H1 (cell line): Measurements from ENCODE around the gene KDF1. TPM values are rescaled to one million over a fixed set of nuclear protein-coding genes. Genes with fewer than 3 reads are reported as not detected.

ENCODE experiments used
- ASH2L ChIP-seq: fragments of 200-600, 300-600 bp; sonication (generic); IDR thresholded peaks from one replicate; pipeline ENCODE4 v1.7.1; 2017; ENCODE audit warnings: low read length
- CEBPB ChIP-seq: IDR thresholded peaks from 2 replicates; pipeline ENCODE4 v1.6.1; 2012; ENCODE audit warnings: low read depth, low read length
- CHD2 ChIP-seq: IDR thresholded peaks from 2 replicates; pipeline ENCODE4 v1.6.1; 2012; ENCODE audit warnings: low read length, improper control_type of control experiment
- EGR1 ChIP-seq: IDR thresholded peaks from 2 replicates; pipeline ENCODE4 v1.6.1; 2011; ENCODE audit warnings: low read depth, low read length, borderline replicate concordance
- EP300 ChIP-seq, 2 experiments: IDR thresholded peaks; 1 replicate in 1 of 2; 2 replicates in 1 of 2; pipeline ENCODE4 v1.6.1; 2011 to 2012; ENCODE audit warnings: low read depth in 2 of 2, low read length in 2 of 2, mild to moderate bottlenecking in 2 of 2, borderline replicate concordance in 1 of 2, inconsistent platforms in 1 of 2, moderate library complexity in 1 of 2
- GABPA ChIP-seq: IDR thresholded peaks from 2 replicates; pipeline ENCODE4 v1.6.1; 2011; ENCODE audit warnings: mild to moderate bottlenecking, low read length, moderate library complexity, borderline replicate concordance; ENCODE audit not compliant: insufficient read depth
- HDAC2 ChIP-seq, 2 experiments: fragments of 300-600 bp in 1 of 2; sonication (generic) in 1 of 2; IDR thresholded peaks; 2 replicates each; pipeline ENCODE4 v1.6.1; 2011 to 2012; ENCODE audit warnings: low read depth in 2 of 2, low read length in 2 of 2, mild to moderate bottlenecking in 2 of 2, moderate library complexity in 2 of 2, borderline replicate concordance in 1 of 2, inconsistent platforms in 1 of 2
- MAX ChIP-seq: IDR thresholded peaks from 2 replicates; pipeline ENCODE4 v1.6.1; 2012; ENCODE audit warnings: inconsistent platforms
- NRF1 ChIP-seq: IDR thresholded peaks from 2 replicates; pipeline ENCODE4 v1.6.1; 2011; ENCODE audit warnings: mild to moderate bottlenecking, low read depth, low read length, improper control_type of control experiment
- POLR2AphosphoS5 ChIP-seq: IDR thresholded peaks from 2 replicates; pipeline ENCODE4 v1.6.1; 2011; ENCODE audit warnings: low read depth, low read length
- POU5F1 ChIP-seq: IDR thresholded peaks from 2 replicates; pipeline ENCODE4 v1.6.1; 2011; ENCODE audit warnings: low read depth, mild to moderate bottlenecking, low read length, moderate library complexity
- RAD21 ChIP-seq, 2 experiments: IDR thresholded peaks in 1 of 2; conservative IDR thresholded peaks in 1 of 2; 2 replicates each; pipeline ENCODE4 v1.6.1; 2011; ENCODE audit warnings: low read depth in 2 of 2, low read length in 2 of 2, improper control_type of control experiment in 1 of 2, inconsistent platforms in 1 of 2, mild to moderate bottlenecking in 1 of 2, moderate library complexity in 1 of 2
- SIX5 ChIP-seq: IDR thresholded peaks from 2 replicates; pipeline ENCODE4 v1.6.1; 2011; ENCODE audit warnings: mild to moderate bottlenecking, low read depth, low read length
- TBP ChIP-seq: IDR thresholded peaks from 2 replicates; pipeline ENCODE4 v1.6.1; 2011; ENCODE audit warnings: low read depth, low read length, improper control_type of control experiment
- TCF12 ChIP-seq: IDR thresholded peaks from 2 replicates; pipeline ENCODE4 v1.6.1; 2011; ENCODE audit warnings: low read depth, mild to moderate bottlenecking, low read length
- polyA plus RNA-seq, 7 experiments: library from polyadenylated mRNA; depleted of rRNA in 3 of 7; stranded (reverse) in 5 of 7; unstranded in 2 of 7; fragments of >200 nt in 5 of 7; fragments of 200-250 nt in 2 of 7; gene quantifications; 1 replicate in 5 of 7; 2 replicates in 1 of 7; 4 replicates in 1 of 7; pipeline versions ENCODE4 v1.2.1 to v1.2.3, GENCODE V29; 2011 to 2013; ENCODE audit warnings: missing spikeins in 2 of 7, mixed read lengths in 2 of 7
- total RNA-seq: library from RNA; stranded (reverse); fragmentation: NEBNext Ultra II Directional; extraction: Animal tissue kit (Norgen Biotek cat#: 25700); gene quantifications from 2 replicates; pipeline ENCODE4 v1.2.1, GENCODE V29; 2021

The KDF1 gene
- total and polyA plus RNA-seq, 2 of the 8 experiments (the other 6 are each of a cell fraction or from before 2014, with no cell fraction given), result 16.9 to 37.5 TPM

- TF ChIP-seq CEBPB (0 out of 2 replicates have a peak, but pooled peaks have one; percentile 7), MAX (peak; percentile 10; the same call in 1 of the 2 replicates), POLR2AphosphoS5 (peak; percentile 74; the same call in 1 of the 2 replicates), GABPA (no peak), TCF12 (peak; percentile 80; the same call in 1 of the 2 replicates), EGR1 (peak; percentile 35; the same call in 1 of the 2 replicates), RAD21 (IDR thresholded peaks at IDR 0.05 in 1 of 2, conservative IDR thresholded peaks at IDR 0.05 in 1 of 2; ENCODE audit: low read depth in 2 of 2, low read length in 2 of 2) (peak in 1 of 2 experiments; percentile 3; a peak in 1 of 4 replicates), ASH2L (peak; percentile 82), EP300 (IDR thresholded peaks at IDR 0.05; ENCODE audit: borderline replicate concordance in 1 of 2, low read depth in 2 of 2, low read length in 2 of 2) (peak in 1 of 2 experiments; percentile 98; a peak in 2 of 3 replicates), TBP (peak; percentile 64; the same call in 1 of the 2 replicates), SIX5 (no peak), NRF1 (no peak), CHD2 (0 out of 2 replicates have a peak, but pooled peaks have one; percentile 51), HDAC2 (IDR thresholded peaks at IDR 0.05; ENCODE audit: borderline replicate concordance in 1 of 2, low read depth in 2 of 2, low read length in 2 of 2) (peak; percentile 32 to 68; a peak in 1 of 4 replicates), POU5F1 (no peak)
Observed at GRCh38 chr1:26999440-26999987, 39.2 kb upstream of the KDF1 start (continued).
